Measurements from ENCODE around the gene C18orf63.
"Not testable (repeated sequence)": the region's sequence is repeated elsewhere in the genome, so short reads cannot be mapped to it uniquely, and the experiment has no call there.

The C18orf63 gene

DNA sequence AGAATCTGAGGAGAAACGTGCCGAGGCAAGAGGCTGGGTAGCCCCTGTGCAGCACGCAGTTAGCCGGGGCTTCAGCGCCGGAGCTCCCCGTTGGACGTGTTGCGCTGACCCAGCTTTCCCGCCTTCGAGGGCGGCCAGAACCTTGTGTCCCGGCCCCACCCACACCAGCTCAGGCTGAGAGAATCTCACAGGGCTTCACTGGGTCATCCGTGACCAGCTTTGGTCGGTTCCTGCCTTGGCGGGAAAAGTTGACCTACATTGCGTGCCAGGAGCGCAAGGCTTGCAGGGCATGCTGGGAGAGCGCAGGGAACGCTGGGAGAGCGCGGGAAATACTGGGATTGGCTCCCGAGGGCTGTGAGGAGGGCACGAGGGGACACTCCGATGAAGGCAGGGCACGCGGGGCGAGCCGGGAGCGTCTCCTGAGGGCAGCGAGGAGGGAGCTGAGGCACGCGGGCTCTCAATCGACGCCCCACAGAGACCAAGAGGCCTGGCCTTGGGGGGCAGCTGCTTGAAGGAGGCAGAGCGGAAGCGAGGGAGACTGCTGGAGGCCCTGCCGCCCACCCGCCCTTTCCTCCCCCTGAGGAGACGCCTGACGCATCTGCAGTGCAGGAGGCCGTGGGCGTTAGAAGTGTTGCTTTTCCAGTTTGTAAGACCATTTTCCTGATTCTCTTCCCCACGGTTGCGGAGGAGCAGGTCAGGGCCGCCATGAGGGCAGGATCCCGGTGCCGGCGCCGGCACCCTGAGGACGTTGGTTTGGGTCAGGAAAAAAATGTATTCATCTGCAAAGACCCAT is at the start of gene C18orf63:
Gene C18orf63 (plus strand): TSS at position 376 of the 793 bp plus-strand sequence. CDS start 2,027 bp downstream, outside the sequence.
- DNase-seq (ENCODE audit: low read depth in 1 of 2, low spot score in 1 of 2), result no peak

DNA sequence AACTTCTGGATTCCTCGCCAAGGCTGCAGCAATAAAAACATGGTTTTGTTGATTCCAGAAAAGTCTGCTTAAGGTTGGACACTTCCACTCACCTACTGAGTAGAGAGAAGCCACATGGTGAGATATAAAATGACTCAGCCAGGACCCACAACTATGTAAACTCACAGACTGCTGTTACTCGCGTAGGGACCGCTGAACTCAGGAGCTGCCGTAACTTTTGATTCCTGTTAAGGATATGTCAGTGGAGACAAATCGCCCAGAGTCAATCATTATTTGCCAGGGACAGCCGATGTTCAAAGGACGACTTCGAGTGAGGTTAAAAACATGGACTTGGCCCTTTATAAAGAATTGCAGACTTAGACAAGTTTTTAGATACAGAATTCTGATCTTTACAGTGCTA is 49.5 kb upstream of the C18orf63 start:
- no peak for DNase-seq (ENCODE audit: low read depth in 1 of 2, low spot score in 1 of 2)

DNA sequence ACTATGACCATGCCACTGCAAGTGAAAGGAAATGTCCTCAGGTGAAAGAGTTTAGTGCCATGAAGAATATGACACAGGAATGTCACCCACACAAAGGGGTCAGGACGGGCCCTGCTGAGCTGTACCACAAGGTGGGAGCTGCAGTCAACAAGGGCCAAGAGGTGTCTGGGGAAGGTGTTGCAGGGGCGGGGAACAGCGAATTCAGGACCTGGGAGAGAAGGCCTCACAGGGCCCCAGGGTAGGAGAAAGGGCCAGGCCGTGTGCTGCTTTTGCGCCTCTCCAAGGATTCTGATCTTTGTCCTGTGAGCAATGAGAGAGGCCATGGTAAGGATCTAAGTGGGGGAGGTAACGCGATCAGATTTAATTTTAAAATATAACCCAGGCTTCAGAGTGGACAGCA is 47.5 kb upstream of the C18orf63 start:
- no peak for DNase-seq (ENCODE audit: low read depth in 1 of 2, low spot score in 1 of 2)

DNA sequence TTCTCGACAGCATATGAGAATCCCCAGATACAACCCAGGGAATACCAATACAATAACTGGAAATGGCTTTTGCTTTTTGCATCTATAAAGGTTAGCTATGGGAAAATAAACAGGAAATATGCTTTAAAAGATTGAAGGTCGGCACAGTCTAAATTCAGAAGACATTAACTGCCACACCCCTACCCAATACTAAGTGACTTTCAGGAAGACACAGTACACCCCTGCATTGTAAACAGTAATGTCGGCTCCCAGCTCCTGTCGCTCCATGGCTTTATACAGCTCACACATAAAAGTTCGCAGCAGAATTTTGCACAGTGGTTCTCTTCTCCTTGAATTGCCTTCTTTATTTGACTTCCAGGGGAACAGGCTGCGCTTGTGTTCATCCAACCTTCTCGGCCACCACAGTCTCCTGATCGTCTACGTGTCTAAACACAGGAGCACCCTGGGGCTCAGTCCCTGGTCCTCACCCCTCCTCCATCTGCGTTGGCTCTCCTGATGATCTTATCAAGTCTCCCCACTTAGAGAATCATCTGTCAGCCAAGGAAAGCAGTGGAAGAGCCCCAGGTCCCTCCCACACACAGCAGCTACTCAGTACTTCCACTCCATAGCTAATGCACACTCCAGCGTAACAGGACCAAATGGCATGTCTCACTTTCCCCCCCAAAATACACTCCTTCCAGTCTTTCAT is 46.6 kb upstream of the C18orf63 start:
- no peak for DNase-seq (ENCODE audit: low read depth in 1 of 2, low spot score in 1 of 2)

DNA sequence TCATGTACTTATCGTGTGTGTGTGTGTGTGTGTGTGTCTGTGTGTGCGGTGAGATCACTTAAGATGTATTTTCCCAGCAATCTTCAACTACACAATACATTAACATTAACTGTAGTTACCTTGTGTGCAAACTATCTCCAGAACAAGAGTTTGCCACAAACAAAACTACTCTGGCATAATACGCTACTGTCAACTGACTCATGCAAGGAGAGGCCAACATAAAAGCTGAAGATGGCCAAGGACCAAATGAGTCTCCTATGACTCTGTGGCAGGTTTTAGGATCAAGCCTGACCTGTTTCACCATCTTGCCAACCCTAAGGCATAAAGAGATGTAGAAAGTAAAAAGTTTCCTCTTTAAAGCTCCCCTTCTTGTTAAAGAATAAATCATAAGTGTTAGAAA is 44.0 kb upstream of the C18orf63 start:
- no peak for DNase-seq (ENCODE audit: low read depth in 1 of 2, low spot score in 1 of 2)

GRCh38 chr18:74273394-74273793 is 42.2 kb upstream of the C18orf63 start:
- no peak for DNase-seq (ENCODE audit: low read depth in 1 of 2, low spot score in 1 of 2)

GRCh38 chr18:74274700-74275099 is 40.9 kb upstream of the C18orf63 start:
- no peak for DNase-seq (ENCODE audit: low read depth in 1 of 2, low spot score in 1 of 2)

- no peak for DNase-seq (ENCODE audit: low read depth in 1 of 2, low spot score in 1 of 2)
These were observed 39.9 kb upstream of the C18orf63 start for GRCh38 chr18:74275736-74276135.

GRCh38 chr18:74276609-74277008 is 39.0 kb upstream of the C18orf63 start:
- no peak for DNase-seq (ENCODE audit: low read depth in 1 of 2, low spot score in 1 of 2)

- no peak for DNase-seq (ENCODE audit: low read depth in 1 of 2, low spot score in 1 of 2)
These were observed 38.3 kb upstream of the C18orf63 start for GRCh38 chr18:74277296-74277695.

GRCh38 chr18:74278058-74278457 is 37.6 kb upstream of the C18orf63 start:
- DNase-seq (ENCODE audit: low read depth in 1 of 2, low spot score in 1 of 2), result no peak

- no peak for DNase-seq (ENCODE audit: low read depth in 1 of 2, low spot score in 1 of 2)
These were observed 36.7 kb upstream of the C18orf63 start for GRCh38 chr18:74278983-74279382.

GRCh38 chr18:74281011-74281979 is 34.3 kb upstream of the C18orf63 start:
- no peak for DNase-seq (ENCODE audit: low read depth in 1 of 2, low spot score in 1 of 2)

GRCh38 chr18:74281980-74282754 is 33.5 kb upstream of the C18orf63 start:
- DNase-seq (ENCODE audit: low read depth in 1 of 2, low spot score in 1 of 2), result no peak

DNA sequence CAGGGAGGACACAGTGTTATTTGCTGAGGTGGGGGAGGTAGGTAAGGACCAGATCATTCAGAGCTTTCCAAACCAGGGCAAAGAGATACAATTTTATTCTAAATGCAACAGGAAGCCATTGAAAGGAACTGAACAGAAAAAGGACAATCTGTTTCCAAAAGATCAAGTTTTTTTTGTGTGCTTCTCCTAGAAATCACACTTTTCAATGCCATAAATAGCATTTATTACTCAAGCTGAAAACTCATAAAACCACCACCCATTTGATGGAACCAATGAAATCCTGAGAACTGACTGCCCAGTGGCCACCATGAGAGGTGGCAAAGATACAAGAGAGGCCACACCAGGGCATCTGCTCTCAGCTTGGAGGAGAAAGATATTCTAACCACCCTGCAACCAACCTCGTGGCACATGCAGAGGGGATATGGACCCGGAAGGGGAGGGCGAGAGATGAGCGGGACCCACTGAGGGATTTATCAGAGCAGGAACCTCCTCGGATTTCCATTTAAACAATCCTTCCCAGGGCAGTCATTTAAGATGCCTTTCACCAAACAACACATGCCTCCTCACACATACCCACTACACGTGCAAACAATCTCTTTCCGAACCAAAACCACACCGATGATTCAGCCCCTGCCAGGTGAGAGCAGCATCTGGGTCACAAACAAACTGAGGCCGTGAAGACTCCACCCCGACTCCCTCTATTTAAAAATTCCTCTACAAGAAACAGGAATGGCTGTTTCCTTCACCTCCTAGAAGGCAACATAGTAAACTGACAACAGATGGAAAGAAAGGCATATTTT is 32.7 kb upstream of the C18orf63 start:
- DNase-seq (ENCODE audit: low read depth in 1 of 2, low spot score in 1 of 2), result no peak

DNA sequence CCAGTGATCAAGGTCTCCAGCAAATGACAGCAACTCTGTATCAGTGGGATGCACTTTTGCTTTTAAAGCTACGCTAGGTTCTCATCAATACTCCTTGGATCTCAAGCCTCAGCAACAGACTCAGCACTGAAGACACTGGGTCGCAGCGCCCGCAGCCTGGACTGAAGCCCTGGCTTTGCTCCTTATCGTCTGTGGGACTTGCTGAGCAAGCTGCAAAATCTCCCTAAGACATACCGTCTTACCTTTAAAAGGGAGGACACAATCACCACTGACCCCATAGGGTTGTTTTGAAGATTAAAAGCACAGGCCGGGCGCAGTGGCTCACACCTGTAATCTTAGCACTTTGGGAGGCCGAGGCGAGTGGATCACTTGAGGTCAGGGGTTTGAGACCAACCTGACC is 32.0 kb upstream of the C18orf63 start:
- no peak for DNase-seq (ENCODE audit: low read depth in 1 of 2, low spot score in 1 of 2)

DNA sequence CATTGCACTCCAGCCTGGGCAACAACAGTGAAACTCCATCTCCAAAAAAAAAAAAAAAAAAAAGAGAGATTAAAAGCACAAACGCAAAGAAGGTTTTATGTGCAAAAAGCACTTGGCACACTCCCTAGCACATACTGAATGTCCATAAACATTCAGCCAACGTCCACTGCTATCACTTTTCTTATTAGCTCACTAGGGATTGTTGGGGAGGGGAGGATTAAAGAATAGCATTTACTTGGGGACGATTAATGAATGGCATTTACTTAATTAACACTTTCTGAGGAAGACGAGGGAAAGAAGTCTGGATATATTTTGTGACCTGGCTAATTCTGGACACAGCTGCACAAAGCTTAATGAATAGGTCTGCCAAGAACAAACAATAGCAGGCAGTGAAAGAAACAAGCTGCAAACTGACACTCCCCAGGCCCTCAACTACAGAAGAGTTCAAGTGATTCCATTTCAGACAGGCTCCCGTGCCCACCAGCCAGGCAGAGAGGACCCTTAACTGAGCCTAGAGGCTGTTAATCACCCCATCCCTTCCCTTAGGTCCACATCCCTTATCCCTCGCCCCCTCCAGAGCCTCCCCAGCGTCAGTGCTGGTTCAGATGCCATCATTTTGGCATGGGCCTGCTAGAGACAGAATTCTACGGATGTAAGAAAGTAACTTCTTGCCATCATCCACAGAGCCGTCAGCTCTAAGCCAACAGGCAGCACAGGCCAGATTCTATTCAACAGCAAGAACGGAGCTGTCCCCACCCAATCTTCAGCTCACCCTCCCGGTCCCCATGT is 31.3 kb upstream of the C18orf63 start:
- no peak for DNase-seq (ENCODE audit: low read depth in 1 of 2, low spot score in 1 of 2)

DNA sequence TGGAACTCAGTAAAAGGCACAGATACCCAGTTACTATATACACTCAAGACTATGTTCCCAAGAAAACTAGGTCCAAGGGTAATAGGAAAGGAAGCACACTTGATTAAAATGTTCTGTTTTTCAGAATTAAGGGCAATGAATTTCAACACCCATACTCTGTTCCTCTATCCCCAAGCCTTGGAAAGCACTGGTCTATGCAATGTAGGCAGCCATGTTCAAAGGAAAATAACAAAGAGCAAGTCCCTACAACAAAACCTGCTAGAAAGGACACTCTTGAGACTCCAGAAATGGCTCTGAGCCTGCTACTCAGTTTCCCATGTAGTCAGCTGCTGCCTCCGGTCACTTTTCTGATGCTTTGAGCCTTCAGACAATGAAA is 30.7 kb upstream of the C18orf63 start:
- DNase-seq (ENCODE audit: low read depth in 1 of 2, low spot score in 1 of 2), result no peak

DNA sequence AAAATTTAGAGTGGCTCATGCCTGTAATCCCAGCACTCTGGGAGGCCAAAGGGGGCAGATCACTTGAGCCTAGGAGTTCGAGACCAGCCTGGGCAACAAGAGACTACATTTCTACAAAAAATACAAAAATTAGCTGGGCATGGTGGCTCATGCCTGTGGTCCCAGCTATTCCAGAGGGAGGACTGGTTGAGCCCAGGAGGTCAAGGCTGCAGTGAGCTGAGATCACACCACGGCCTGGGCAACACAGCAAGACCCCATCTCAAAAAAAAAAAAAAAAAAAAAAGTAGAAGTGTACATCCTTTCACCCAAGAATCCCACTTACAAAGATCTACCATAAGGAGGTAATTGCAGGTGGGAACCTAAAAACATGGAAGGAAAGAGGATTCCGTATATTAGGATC is 30.1 kb upstream of the C18orf63 start:
- DNase-seq (ENCODE audit: low read depth in 1 of 2, low spot score in 1 of 2), result not testable (repeated sequence)

All from stimulated activated CD4-positive, alpha-beta T cell treated with anti-CD3 and anti-CD28 coated beads, Interleukin-15, amount 100 ng/mL, for 1 hour (primary cell).